MM.1S (cell line): ENCODE data around the gene MSS51.

Source experiments
- DNase-seq: peaks from one replicate; pipeline ENCODE4 v3.0.0-alpha.2; 2015
- H2AFZ ChIP-seq: fragments of 300-600 bp; sonication (generic); 2 replicates; pipeline ENCODE4 v1.6.0; 2016; ENCODE audit warnings: antibody characterized with exemption, low read length
- H3F3A ChIP-seq: fragments of 300-600 bp; sonication (generic); 2 replicates; pipeline ENCODE4 v1.6.1; 2016; ENCODE audit warnings: mild to moderate bottlenecking, antibody characterized with exemption, low read length, moderate library complexity, mixed read lengths; ENCODE audit not compliant: insufficient read depth
- H3K27ac ChIP-seq: fragments of 300-600 bp; sonication (generic); 2 replicates; pipeline ENCODE4 v1.5.1; 2016; ENCODE audit warnings: mild to moderate bottlenecking, low read length
- H3K27me3 ChIP-seq: fragments of 300-600 bp; sonication (generic); replicated peaks from 2 replicates; pipeline ENCODE4 v1.6.0; 2016; ENCODE audit warnings: low read length; ENCODE audit not compliant: insufficient read depth
- H3K36me3 ChIP-seq: fragments of 300-600 bp; sonication (generic); replicated peaks from 2 replicates; pipeline ENCODE4 v1.6.1; 2016; ENCODE audit warnings: mild to moderate bottlenecking, low read length, mixed read lengths; ENCODE audit not compliant: insufficient read depth
- H3K4me1 ChIP-seq: fragments of 300-600 bp; sonication (generic); 2 replicates; pipeline ENCODE4 v1.6.1; 2016; ENCODE audit warnings: low read length, mixed read lengths
- H3K4me2 ChIP-seq: fragments of 300-600 bp; sonication (generic); 2 replicates; pipeline ENCODE4 v1.6.0; 2016; ENCODE audit warnings: low read depth, low read length
- H3K4me3 ChIP-seq: fragments of 300-600 bp; sonication (generic); 2 replicates; pipeline ENCODE4 v1.5.1; 2016; ENCODE audit warnings: low read length, mixed read lengths
- H3K79me2 ChIP-seq: fragments of 300-600 bp; sonication (generic); 2 replicates; pipeline ENCODE4 v1.6.1; 2016; ENCODE audit warnings: mixed run types, low read length, mixed read lengths
- H3K9ac ChIP-seq: fragments of 300-600 bp; sonication (generic); 2 replicates; pipeline ENCODE4 v1.6.1; 2016; ENCODE audit warnings: low read length, mixed read lengths
- H3K9me2 ChIP-seq: fragments of 300-600 bp; sonication (generic); replicated peaks from 2 replicates; pipeline ENCODE4 v1.6.1; 2016; ENCODE audit warnings: mild to moderate bottlenecking, low read length, mixed read lengths; ENCODE audit not compliant: insufficient read depth
- H3K9me3 ChIP-seq: fragments of 300-600 bp; sonication (generic); replicated peaks from 2 replicates; pipeline ENCODE4 v1.6.1; 2016; ENCODE audit warnings: mild to moderate bottlenecking, low read length, mixed read lengths; ENCODE audit not compliant: insufficient read depth
- H4K20me1 ChIP-seq: fragments of 300-600 bp; sonication (generic); 2 replicates; pipeline ENCODE4 v1.6.1; 2016; ENCODE audit warnings: mild to moderate bottlenecking, low read length, moderate library complexity, mixed read lengths; ENCODE audit not compliant: insufficient read depth
- EZH2 ChIP-seq: fragments of 300-600 bp; sonication (generic); optimal IDR thresholded peaks from 2 replicates; pipeline ENCODE3; 2017; ENCODE audit warnings: low read depth, mild to moderate bottlenecking, antibody characterized with exemption, low read length, mixed read lengths
- EZH2phosphoT487 ChIP-seq: fragments of 300-600 bp; sonication (generic); IDR thresholded peaks from 2 replicates; pipeline ENCODE4 v1.6.1; 2018; ENCODE audit warnings: antibody characterized with exemption, low read length
- TF ChIP-seq, protein P1 (sequence below): fragments of 300-600 bp; sonication (generic); IDR thresholded peaks from 2 replicates; pipeline ENCODE4 v1.5.1; 2016; ENCODE audit warnings: antibody characterized with exemption, low read length, mixed read lengths

MSS51 gene

DNA sequence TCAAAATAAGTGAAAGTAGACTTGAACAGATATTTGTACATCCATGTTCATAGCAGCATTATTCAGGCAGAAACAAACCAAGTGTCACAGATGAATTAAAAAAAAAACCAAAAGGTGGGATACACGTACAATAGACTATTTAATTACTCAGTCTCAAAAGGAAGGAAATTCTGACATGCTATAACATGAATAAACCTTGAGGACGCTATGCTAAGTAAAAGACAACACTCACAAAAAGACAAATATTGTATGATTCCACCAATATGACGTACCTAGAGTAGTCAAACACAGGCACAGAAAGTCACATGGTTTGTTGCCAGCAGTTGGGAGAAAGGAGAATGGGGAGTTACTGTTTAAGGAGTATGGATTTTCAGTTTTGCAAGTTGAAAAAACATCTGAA, 56.7 kb downstream of the MSS51 start:
- TF ChIP-seq EZH2phosphoT487, result no peak
- TF ChIP-seq EZH2, result no peak
- TF ChIP-seq, protein P1, sequence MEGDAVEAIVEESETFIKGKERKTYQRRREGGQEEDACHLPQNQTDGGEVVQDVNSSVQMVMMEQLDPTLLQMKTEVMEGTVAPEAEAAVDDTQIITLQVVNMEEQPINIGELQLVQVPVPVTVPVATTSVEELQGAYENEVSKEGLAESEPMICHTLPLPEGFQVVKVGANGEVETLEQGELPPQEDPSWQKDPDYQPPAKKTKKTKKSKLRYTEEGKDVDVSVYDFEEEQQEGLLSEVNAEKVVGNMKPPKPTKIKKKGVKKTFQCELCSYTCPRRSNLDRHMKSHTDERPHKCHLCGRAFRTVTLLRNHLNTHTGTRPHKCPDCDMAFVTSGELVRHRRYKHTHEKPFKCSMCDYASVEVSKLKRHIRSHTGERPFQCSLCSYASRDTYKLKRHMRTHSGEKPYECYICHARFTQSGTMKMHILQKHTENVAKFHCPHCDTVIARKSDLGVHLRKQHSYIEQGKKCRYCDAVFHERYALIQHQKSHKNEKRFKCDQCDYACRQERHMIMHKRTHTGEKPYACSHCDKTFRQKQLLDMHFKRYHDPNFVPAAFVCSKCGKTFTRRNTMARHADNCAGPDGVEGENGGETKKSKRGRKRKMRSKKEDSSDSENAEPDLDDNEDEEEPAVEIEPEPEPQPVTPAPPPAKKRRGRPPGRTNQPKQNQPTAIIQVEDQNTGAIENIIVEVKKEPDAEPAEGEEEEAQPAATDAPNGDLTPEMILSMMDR, result no peak
- H3K4me2 ChIP-seq, result no peak overlapping the region
- no peak overlapping the region for H3K27ac ChIP-seq
- H2AFZ ChIP-seq, result no peak overlapping the region
- no peak overlapping the region for H3K4me3 ChIP-seq
- H3K79me2 ChIP-seq, result no peaks in the 10 kb centered on the region
- H3K9ac ChIP-seq, result no peak overlapping the region
- DNase-seq, result no peak
- peaks cover 5% of the 10 kb centered on the region for H4K20me1 ChIP-seq
- no peaks in the 10 kb centered on the region for H3K9me3 ChIP-seq
- H3K36me3 ChIP-seq, result peaks cover 8% of the 10 kb centered on the region; the same call in 1 of the 2 replicates
- no peaks in the 10 kb centered on the region for H3F3A ChIP-seq
- no peaks in the 10 kb centered on the region for H3K4me1 ChIP-seq
- H3K27me3 ChIP-seq, result no peaks in the 10 kb centered on the region
- H3K9me2 ChIP-seq, result no peaks in the 10 kb centered on the region
